HepG2 (cell line): ENCODE data around the gene CNPY4. TPM values are rescaled to one million over a fixed set of nuclear protein-coding genes. Genes with fewer than 3 reads are reported as not detected.

Experiments
- ATAC-seq: fragments of 200-7000 bp; cut with Tn5 transposase; 3 replicates; pipeline ENCODE4 v1.9.1; 2020; ENCODE audit warnings: mild to moderate bottlenecking, moderate library complexity
- BruUV-seq: library from RNA; stranded (reverse); fragments of 400-500 nt; replicated peaks from 2 replicates; lab custom pipeline; 2021; lab: Mats Ljungman, UMichigan
- CTCF ChIA-PET: fragments of 300-600 bp; formaldehyde crosslinking; extraction: SDS; loops from one replicate; lab custom pipeline; 2021; ENCODE audit warnings: low total read pairs, inconsistent platforms, low intra/inter-chr PET ratio; lab: Yijun Ruan, JAX
- POLR2A ChIA-PET: fragments of 350-600 bp; sonication (Branson Sonifier 250); formaldehyde crosslinking; loops from one replicate; lab custom pipeline; 2020; ENCODE audit warnings: antibody characterized with exemption, inconsistent platforms; lab: Yijun Ruan, JAX
- DNase-seq: peaks from one replicate; pipeline ENCODE4 v3.0.0-alpha.2; 2015; ENCODE audit warnings: low spot score
- FAIRE-seq: peaks from 3 replicates; lab custom pipeline; 2011; peaks lifted over from hg19 to GRCh38; lab: Jason Lieb, UNC
- H2AFZ ChIP-seq: one replicate; pipeline ENCODE4 v1.6.1; 2011; ENCODE audit warnings: low read length, inconsistent platforms
- H3K27ac ChIP-seq: fragments of 300-600 bp; 3 replicates; pipeline ENCODE4 v1.8.0; 2011; ENCODE audit warnings: mixed run types, mild to moderate bottlenecking, mixed read lengths, low read length, inconsistent platforms; ENCODE audit not compliant: insufficient read depth; ENCODE audit errors: extremely low read length
- H3K27me3 ChIP-seq, 2 experiments: fragments of 200-600 bp in 1 of 2; 2 replicates in 1 of 2; 3 replicates in 1 of 2; pipeline versions ENCODE4 v1.6.0 to v1.8.0; 2011; ENCODE audit warnings: low read length in 2 of 2, mild to moderate bottlenecking in 2 of 2, moderate library complexity in 2 of 2, inconsistent platforms in 1 of 2; ENCODE audit not compliant: insufficient read depth in 2 of 2, control insufficient read depth in 1 of 2
- H3K36me3 ChIP-seq, 2 experiments: fragments of 200-600 bp in 1 of 2; replicated peaks in 1 of 2; 2 replicates in 1 of 2; 3 replicates in 1 of 2; pipeline versions ENCODE4 v1.5.1 to v1.8.0; 2011; ENCODE audit warnings: low read length in 2 of 2, inconsistent platforms in 1 of 2; ENCODE audit not compliant: insufficient read depth in 2 of 2, control insufficient read depth in 1 of 2
- H3K4me1 ChIP-seq: 2 replicates; pipeline ENCODE4 v1.5.1; 2012; ENCODE audit warnings: low read length, inconsistent platforms; ENCODE audit not compliant: insufficient read depth
- H3K4me2 ChIP-seq: 2 replicates; pipeline ENCODE4 v1.6.0; 2011; ENCODE audit warnings: low read depth, low read length, inconsistent platforms
- H3K4me3 ChIP-seq, 3 experiments: fragments of 200-600 bp in 1 of 3; sonication (generic), shearing (Covaris generic) in 1 of 3; replicated peaks in 1 of 3; 2 replicates each; pipeline ENCODE4 v1.5.1; 2011 to 2016; ENCODE audit warnings: low read length in 3 of 3, inconsistent platforms in 2 of 3, low read depth in 2 of 3, mild to moderate bottlenecking in 2 of 3, control low read depth in 1 of 3, mixed read lengths in 1 of 3; ENCODE audit not compliant: insufficient read depth in 1 of 3
- H3K79me2 ChIP-seq: one replicate; pipeline ENCODE4 v1.6.1; 2011; ENCODE audit warnings: low read length, inconsistent platforms; ENCODE audit not compliant: insufficient read depth
- H3K9ac ChIP-seq: 2 replicates; pipeline ENCODE4 v1.6.0; 2011; ENCODE audit warnings: mild to moderate bottlenecking, low read depth, low read length, inconsistent platforms; ENCODE audit not compliant: insufficient read depth
- H3K9me3 ChIP-seq: 2 replicates; pipeline ENCODE4 v1.5.1; 2012; ENCODE audit warnings: mild to moderate bottlenecking, low read length
- H4K20me1 ChIP-seq: 2 replicates; pipeline ENCODE4 v1.6.0; 2011; ENCODE audit warnings: inconsistent platforms, mild to moderate bottlenecking, low read length, moderate library complexity; ENCODE audit not compliant: insufficient read depth
- AGO2 ChIP-seq: fragments of 200-400 bp; formaldehyde crosslinking; optimal IDR thresholded peaks from 2 replicates; pipeline ENCODE3; 2017; ENCODE audit warnings: mild to moderate bottlenecking, low read depth, low read length, moderate library complexity
- FOXA3 ChIP-seq: IDR thresholded peaks from 2 replicates; pipeline ENCODE4 v1.6.1; 2016; ENCODE audit warnings: missing genetic modification reagents, missing compliant biosample characterization
- POLR2AphosphoS5 ChIP-seq: IDR thresholded peaks from 2 replicates; pipeline ENCODE4 v1.6.1; 2012; ENCODE audit warnings: low read depth, low read length
- ZBTB1 ChIP-seq: sonication (generic); formaldehyde crosslinking; IDR thresholded peaks from 2 replicates; pipeline ENCODE4 v1.4.0; 2020; ENCODE audit warnings: missing genetic modification reagents, borderline replicate concordance
- ZFX ChIP-seq: sonication (generic); formaldehyde crosslinking; IDR thresholded peaks from 2 replicates; pipeline ENCODE4 v1.4.0; 2020; ENCODE audit warnings: mild to moderate bottlenecking, low read depth, missing genetic modification reagents, moderate library complexity
- ZNF260 ChIP-seq: sonication (generic); formaldehyde crosslinking; IDR thresholded peaks from 2 replicates; pipeline ENCODE4 v1.4.0; 2020; ENCODE audit warnings: missing genetic modification reagents, low read depth, mild to moderate bottlenecking, borderline replicate concordance
- ZNF615 ChIP-seq: sonication (generic); formaldehyde crosslinking; IDR thresholded peaks from 2 replicates; pipeline ENCODE4 v1.5.0; 2020; ENCODE audit warnings: mild to moderate bottlenecking, missing genetic modification reagents, borderline replicate concordance
- ZNF674 ChIP-seq: sonication (generic); formaldehyde crosslinking; IDR thresholded peaks from 2 replicates; pipeline ENCODE4 v1.5.0; 2020; ENCODE audit warnings: low read depth, mild to moderate bottlenecking, missing genetic modification reagents
- WGBS: methylation state at CpG from one replicate; pipeline ENCODE4 v1.1.6; 2017; ENCODE audit warnings: low lambda C conversion rate; 5-methylcytosine and 5-hydroxymethylcytosine counted together
- in situ Hi-C: cut with HindIII; loops from 2 replicates; pipeline ENCODE4 v1.10.0; 2017; ENCODE audit warnings: low pct_unique_long_range_greater_than_20kb; ENCODE audit not compliant: extremely low pct_ligation_motif_present
- intact Hi-C: fragments of 100-400 bp; cut with micrococcal nuclease; formaldehyde crosslinking; loops from one replicate; pipeline ENCODE4 v1.10.0; 2022; ENCODE audit not compliant: unreplicated experiment
- polyA plus RNA-seq, 8 experiments: library from polyadenylated mRNA; depleted of rRNA in 3 of 8; stranded (reverse) in 7 of 8; unstranded in 1 of 8; fragments of >200 nt; fragmentation: Illumina TruSeq in 4 of 8; extraction: Trizol in 4 of 8; gene quantifications; 2 replicates each; pipeline versions ENCODE4 v1.2.1 to v1.2.3, GENCODE V29; 2011 to 2016; ENCODE audit warnings: low read depth in 4 of 8, missing spikeins in 1 of 8, mixed read lengths in 1 of 8; ENCODE audit not compliant: insufficient read depth in 1 of 8
- total RNA-seq, 5 experiments: library from RNA; depleted of rRNA; stranded (reverse); fragments of >200 nt; fragmentation: Illumina TruSeq; extraction: Trizol; gene quantifications; 2 replicates each; pipeline ENCODE4 v1.2.3, GENCODE V29; 2016; ENCODE audit warnings: low read depth in 1 of 5
- TF ChIP-seq, protein P1 (sequence below): sonication (generic); formaldehyde crosslinking; IDR thresholded peaks from 2 replicates; pipeline ENCODE4 v1.4.0; 2020; ENCODE audit warnings: mild to moderate bottlenecking, missing genetic modification reagents
- TF ChIP-seq, protein P2 (sequence below): sonication (generic); formaldehyde crosslinking; IDR thresholded peaks from 2 replicates; pipeline ENCODE4 v1.4.0; 2020; ENCODE audit warnings: missing genetic modification reagents, borderline replicate concordance

CNPY4 gene
- total and polyA plus RNA-seq, 2 of the 13 experiments (the other 11 are each of a cell fraction or from before 2014, with no cell fraction given) = 6.2 to 12.7 TPM

DNA sequence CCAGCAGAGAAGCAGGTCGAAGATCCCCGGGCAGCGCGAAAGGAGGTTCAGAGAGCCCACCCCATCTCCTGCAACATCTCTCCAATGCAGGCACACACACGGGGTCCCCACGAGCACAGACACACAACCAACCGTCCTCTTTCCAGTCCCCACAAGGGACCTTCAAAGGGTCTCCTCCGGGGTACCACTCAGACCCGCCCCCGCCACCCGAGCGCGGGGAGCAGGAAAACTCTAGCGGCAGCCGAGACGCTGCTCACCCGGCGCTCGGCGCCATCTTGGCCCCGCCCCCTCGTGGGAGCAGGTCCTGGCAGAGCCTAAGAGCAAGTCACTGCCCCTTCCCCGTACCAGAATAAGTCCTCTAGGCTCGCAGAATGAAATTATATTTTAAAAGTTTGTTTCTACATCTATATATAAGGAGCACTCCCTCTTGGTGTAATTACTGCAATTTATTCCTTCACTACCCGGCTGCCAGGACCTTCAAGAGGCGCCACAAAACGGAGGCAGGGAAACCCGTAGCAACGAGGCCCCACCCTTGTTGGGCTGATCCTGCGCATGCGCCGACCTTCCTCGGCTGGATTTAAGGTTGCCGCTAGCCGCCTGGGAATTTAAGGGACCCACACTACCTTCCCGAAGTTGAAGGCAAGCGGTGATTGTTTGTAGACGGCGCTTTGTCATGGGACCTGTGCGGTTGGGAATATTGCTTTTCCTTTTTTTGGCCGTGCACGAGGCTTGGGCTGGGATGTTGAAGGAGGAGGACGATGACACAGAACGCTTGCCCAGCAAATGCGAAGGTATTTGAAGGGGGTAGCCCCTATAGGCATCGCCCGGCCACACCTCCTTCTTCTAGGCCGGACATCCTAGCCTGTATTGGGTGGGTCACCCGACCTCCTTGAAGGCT, at the start of gene CNPY4, which contains the start of gene TAF6 (continued):
- TF ChIP-seq, protein P1, sequence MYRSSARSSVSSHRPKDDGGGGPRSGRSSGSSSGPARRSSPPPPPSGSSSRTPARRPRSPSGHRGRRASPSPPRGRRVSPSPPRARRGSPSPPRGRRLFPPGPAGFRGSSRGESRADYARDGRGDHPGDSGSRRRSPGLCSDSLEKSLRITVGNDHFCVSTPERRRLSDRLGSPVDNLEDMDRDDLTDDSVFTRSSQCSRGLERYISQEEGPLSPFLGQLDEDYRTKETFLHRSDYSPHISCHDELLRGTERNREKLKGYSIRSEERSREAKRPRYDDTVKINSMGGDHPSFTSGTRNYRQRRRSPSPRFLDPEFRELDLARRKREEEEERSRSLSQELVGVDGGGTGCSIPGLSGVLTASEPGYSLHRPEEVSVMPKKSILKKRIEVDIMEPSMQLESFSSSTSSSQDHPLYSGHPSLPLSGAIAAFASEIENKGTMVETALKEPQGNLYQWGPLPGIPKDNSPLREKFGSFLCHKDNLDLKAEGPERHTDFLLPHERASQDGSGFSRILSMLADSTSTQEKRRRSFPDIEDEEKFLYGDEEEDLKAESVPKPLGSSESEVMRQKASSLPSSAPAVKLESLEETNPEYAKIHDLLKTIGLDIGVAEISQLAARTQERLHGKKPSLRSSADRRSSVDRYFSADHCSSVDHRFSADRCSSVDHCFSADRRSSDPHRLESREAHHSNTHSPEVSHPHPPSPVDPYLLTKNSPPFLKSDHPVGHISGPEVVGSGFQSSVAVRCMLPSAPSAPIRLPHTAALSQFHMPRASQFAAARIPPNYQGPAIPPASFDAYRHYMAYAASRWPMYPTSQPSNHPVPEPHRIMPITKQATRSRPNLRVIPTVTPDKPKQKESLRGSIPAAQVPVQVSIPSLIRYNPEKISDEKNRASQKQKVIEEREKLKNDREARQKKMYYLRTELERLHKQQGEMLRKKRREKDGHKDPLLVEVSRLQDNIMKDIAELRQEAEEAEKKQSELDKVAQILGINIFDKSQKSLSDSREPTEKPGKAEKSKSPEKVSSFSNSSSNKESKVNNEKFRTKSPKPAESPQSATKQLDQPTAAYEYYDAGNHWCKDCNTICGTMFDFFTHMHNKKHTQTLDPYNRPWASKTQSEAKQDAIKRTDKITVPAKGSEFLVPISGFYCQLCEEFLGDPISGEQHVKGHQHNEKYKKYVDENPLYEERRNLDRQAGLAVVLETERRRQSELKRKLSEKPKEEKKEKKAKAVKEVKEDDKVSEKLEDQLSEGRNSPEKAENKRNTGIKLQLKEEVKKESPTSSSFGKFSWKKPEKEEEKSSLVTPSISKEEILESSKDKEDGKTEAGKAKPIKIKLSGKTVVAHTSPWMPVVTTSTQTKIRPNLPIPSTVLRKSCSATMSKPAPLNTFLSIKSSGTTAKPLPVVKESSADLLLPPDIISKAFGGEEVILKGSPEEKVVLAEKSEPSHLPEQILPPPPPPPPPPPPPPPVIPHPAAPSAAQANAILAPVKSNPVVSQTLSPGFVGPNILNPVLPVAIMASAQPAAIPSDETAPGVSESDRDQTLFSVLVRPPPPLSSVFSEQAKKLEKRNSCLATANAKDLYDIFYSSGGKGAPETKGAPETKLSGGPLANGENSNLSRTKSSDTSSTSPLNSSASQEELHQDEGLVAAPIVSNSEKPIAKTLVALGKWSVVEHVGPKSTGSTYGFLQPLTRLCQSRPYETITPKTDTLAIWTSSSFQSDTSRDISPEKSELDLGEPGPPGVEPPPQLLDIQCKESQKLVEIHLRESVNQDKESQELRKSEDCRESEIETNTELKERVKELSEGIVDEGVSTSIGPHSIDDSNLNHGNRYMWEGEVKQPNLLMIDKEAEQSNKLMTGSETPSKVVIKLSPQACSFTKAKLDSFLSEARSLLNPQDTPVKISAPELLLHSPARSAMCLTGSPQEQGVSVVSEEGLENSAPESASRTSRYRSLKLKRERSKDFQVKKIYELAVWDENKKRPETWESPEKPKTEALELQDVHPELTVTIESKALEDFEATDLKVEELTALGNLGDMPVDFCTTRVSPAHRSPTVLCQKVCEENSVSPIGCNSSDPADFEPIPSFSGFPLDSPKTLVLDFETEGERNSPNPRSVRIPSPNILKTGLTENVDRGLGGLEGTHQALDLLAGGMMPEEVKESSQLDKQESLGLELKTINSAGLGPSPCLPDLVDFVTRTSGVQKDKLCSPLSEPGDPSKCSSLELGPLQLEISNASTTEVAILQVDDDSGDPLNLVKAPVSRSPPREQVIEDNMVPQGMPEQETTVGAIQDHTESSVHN (CRISPR knock-in tag) = no peak

DNA sequence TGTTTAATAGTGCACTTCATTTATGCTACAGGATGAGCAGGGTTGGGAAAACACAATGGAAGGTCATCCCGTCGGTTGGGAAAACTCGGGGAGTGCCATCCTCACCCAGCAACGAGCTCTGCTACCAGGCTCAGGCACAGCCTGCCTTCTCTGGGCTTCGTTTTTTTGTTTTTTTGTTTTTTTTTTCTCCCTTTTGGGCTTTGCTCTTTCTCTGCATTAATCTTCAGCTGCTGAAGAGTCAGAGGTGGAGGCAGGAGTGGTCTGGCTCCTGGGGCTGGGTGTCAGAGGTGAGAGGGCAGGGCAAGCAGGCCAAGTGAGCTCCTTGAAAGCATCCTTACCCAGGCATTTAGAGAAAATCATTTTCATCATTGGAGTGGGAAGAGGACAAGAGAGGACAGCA, 49.4 kb upstream of the CNPY4 start:
- BruUV-seq = no TSS peak
- Histone ChIP-seq H3K27me3 (no peaks in the 10 kb centered on the region), H3K4me2 (no peak overlapping the region), H3K27ac (no peak overlapping the region), H3K9ac (no peak overlapping the region), H2AFZ (no peak overlapping the region), H3K4me3 (no peak overlapping the region), H3K79me2 (peaks cover under 1% of the 10 kb centered on the region), H3K36me3 (peaks cover 24 to 58% of the 10 kb centered on the region in 2 experiments), H4K20me1 (no peaks in the 10 kb centered on the region; the same call in 1 of the 2 replicates), H3K9me3 (no peaks in the 10 kb centered on the region), H3K4me1 (peaks cover 12% of the 10 kb centered on the region)
- 97% methylated on average over 5 of the region's 5 CpGs for WGBS
- POLR2A ChIA-PET = interaction anchor here (0.9 to 1.4 kb wide), 2 partner anchors 9 to 13 kb away, joined by 3 to 4 read pairs; no protein-coding TSS in a partner anchor
- intact Hi-C loops = no loop called here
- CTCF ChIA-PET = no interaction called here
- in situ Hi-C loops = no loop called here
- FAIRE-seq (no peak), DNase-seq (no peak), ATAC-seq (no peak)
- TF ChIP-seq ZFX (CRISPR knock-in tag) (no peak), ZNF674 (no peak), ZNF615 (CRISPR knock-in tag) (no peak), AGO2 (peak; percentile 45), POLR2AphosphoS5 (peak; percentile 1; the same call in 1 of the 2 replicates), FOXA3 (no peak), ZNF260 (no peak), ZBTB1 (no peak)
- TF ChIP-seq, protein P2, sequence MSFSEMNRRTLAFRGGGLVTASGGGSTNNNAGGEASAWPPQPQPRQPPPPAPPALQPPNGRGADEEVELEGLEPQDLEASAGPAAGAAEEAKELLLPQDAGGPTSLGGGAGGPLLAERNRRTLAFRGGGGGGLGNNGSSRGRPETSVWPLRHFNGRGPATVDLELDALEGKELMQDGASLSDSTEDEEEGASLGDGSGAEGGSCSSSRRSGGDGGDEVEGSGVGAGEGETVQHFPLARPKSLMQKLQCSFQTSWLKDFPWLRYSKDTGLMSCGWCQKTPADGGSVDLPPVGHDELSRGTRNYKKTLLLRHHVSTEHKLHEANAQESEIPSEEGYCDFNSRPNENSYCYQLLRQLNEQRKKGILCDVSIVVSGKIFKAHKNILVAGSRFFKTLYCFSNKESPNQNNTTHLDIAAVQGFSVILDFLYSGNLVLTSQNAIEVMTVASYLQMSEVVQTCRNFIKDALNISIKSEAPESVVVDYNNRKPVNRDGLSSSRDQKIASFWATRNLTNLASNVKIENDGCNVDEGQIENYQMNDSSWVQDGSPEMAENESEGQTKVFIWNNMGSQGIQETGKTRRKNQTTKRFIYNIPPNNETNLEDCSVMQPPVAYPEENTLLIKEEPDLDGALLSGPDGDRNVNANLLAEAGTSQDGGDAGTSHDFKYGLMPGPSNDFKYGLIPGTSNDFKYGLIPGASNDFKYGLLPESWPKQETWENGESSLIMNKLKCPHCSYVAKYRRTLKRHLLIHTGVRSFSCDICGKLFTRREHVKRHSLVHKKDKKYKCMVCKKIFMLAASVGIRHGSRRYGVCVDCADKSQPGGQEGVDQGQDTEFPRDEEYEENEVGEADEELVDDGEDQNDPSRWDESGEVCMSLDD (CRISPR knock-in tag) = no peak
